GM12878 (cell line): ENCODE results near the gene DENND1A.

Experiments
- CHD1 ChIP-seq: IDR thresholded peaks from 2 replicates; pipeline ENCODE4 v1.6.1; 2012; ENCODE audit warnings: low read depth, low read length, improper control_type of control experiment
- ETV6 ChIP-seq, 2 experiments: fragments of 450-650 bp in 1 of 2; IDR thresholded peaks in 1 of 2; conservative IDR thresholded peaks in 1 of 2; 2 replicates each; pipeline ENCODE4 v1.6.1; 2014; ENCODE audit warnings: antibody characterized with exemption in 1 of 2, borderline replicate concordance in 1 of 2, low read depth in 1 of 2, mild to moderate bottlenecking in 1 of 2, moderate library complexity in 1 of 2
- KAT2A ChIP-seq: conservative IDR thresholded peaks from 2 replicates; pipeline ENCODE4 v1.6.1; 2011; ENCODE audit warnings: low read depth, low read length; ENCODE audit not compliant: control insufficient read depth
- MXI1 ChIP-seq: fragments of 150-350 bp; IDR thresholded peaks from 2 replicates; pipeline ENCODE4 v1.6.1; 2011; ENCODE audit warnings: low read depth, mild to moderate bottlenecking, inconsistent platforms, low read length, improper control_type of control experiment
- NRF1 ChIP-seq: conservative IDR thresholded peaks from 2 replicates; pipeline ENCODE4 v1.6.1; 2011; ENCODE audit warnings: mild to moderate bottlenecking, low read depth, low read length, improper control_type of control experiment
- PML ChIP-seq: IDR thresholded peaks from 2 replicates; pipeline ENCODE4 v1.6.1; 2012; ENCODE audit warnings: low read length, inconsistent platforms
- POLR2A ChIP-seq: IDR thresholded peaks from 2 replicates; pipeline ENCODE4 v1.6.1; 2011; ENCODE audit warnings: low read depth, mild to moderate bottlenecking, low read length
- POLR2AphosphoS2 ChIP-seq: IDR thresholded peaks from 2 replicates; pipeline ENCODE4 v1.6.1; 2011; ENCODE audit warnings: low read depth, mild to moderate bottlenecking, low read length, improper control_type of control experiment, moderate library complexity
- RFX5 ChIP-seq: IDR thresholded peaks from 2 replicates; pipeline ENCODE4 v1.6.1; 2011; ENCODE audit warnings: low read depth, low read length, improper control_type of control experiment
- SIN3A ChIP-seq: IDR thresholded peaks from 2 replicates; pipeline ENCODE4 v1.6.1; 2012; ENCODE audit warnings: low read depth, low read length, improper control_type of control experiment
- TF ChIP-seq, protein P1 (sequence below), 3 experiments: IDR thresholded peaks in 2 of 3; conservative IDR thresholded peaks in 1 of 3; 2 replicates each; pipeline ENCODE4 v1.5.1; 2011; ENCODE audit warnings: low read depth in 3 of 3, low read length in 3 of 3, mild to moderate bottlenecking in 3 of 3, control low read depth in 2 of 3, moderate library complexity in 2 of 3, inconsistent platforms in 1 of 3, mixed read lengths in 1 of 3; ENCODE audit not compliant: control insufficient read depth in 2 of 3, insufficient read depth in 1 of 3; ENCODE audit errors: extremely low read depth in 1 of 3
- TF ChIP-seq, protein P2 (sequence below): fragments of 450-650 bp; IDR thresholded peaks from 2 replicates; pipeline ENCODE4 v1.6.1; 2018; ENCODE audit warnings: borderline replicate concordance, mild to moderate bottlenecking; ENCODE audit not compliant: partially characterized antibody

DNA sequence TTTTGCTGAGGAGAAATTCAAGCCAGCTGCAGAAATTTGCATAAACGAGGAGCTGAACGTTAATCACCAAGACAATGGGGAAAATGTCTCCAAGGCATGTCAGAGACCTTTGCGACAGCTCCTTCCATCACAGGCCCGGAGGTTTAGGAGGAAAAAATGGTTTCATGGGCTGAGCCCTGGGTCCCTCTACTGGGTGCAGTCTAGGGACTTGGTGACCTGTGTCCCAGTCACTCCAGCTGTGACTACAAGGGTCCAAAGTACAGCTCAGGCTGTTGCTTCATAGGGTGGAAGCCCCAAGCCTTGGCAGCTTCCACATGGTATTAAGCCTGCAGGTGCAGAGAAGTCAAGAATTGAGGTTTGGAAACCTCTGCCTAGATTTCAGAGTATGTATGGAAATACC lies 207.5 kb downstream of the DENND1A start:
- TF ChIP-seq POLR2AphosphoS2: no peak
- TF ChIP-seq POLR2A: no peak
- TF ChIP-seq ETV6 (conservative IDR thresholded peaks at IDR 0.05 in 1 of 2, IDR thresholded peaks at IDR 0.05 in 1 of 2; ENCODE audit: borderline replicate concordance in 1 of 2, low read depth in 1 of 2): no peak
- no peak for TF ChIP-seq MXI1
- TF ChIP-seq CHD1: no peak
- no peak for TF ChIP-seq SIN3A
- TF ChIP-seq, protein P1, sequence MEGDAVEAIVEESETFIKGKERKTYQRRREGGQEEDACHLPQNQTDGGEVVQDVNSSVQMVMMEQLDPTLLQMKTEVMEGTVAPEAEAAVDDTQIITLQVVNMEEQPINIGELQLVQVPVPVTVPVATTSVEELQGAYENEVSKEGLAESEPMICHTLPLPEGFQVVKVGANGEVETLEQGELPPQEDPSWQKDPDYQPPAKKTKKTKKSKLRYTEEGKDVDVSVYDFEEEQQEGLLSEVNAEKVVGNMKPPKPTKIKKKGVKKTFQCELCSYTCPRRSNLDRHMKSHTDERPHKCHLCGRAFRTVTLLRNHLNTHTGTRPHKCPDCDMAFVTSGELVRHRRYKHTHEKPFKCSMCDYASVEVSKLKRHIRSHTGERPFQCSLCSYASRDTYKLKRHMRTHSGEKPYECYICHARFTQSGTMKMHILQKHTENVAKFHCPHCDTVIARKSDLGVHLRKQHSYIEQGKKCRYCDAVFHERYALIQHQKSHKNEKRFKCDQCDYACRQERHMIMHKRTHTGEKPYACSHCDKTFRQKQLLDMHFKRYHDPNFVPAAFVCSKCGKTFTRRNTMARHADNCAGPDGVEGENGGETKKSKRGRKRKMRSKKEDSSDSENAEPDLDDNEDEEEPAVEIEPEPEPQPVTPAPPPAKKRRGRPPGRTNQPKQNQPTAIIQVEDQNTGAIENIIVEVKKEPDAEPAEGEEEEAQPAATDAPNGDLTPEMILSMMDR (IDR thresholded peaks at IDR 0.05 in 2 of 3, conservative IDR thresholded peaks at IDR 0.05 in 1 of 3; ENCODE audit: control insufficient read depth in 2 of 3, extremely low read depth in 1 of 3, insufficient read depth in 1 of 3, low read depth in 3 of 3, low read length in 3 of 3): no peak
- no peak for TF ChIP-seq NRF1
- no peak for TF ChIP-seq PML
- no peak for TF ChIP-seq RFX5
- TF ChIP-seq, protein P2, sequence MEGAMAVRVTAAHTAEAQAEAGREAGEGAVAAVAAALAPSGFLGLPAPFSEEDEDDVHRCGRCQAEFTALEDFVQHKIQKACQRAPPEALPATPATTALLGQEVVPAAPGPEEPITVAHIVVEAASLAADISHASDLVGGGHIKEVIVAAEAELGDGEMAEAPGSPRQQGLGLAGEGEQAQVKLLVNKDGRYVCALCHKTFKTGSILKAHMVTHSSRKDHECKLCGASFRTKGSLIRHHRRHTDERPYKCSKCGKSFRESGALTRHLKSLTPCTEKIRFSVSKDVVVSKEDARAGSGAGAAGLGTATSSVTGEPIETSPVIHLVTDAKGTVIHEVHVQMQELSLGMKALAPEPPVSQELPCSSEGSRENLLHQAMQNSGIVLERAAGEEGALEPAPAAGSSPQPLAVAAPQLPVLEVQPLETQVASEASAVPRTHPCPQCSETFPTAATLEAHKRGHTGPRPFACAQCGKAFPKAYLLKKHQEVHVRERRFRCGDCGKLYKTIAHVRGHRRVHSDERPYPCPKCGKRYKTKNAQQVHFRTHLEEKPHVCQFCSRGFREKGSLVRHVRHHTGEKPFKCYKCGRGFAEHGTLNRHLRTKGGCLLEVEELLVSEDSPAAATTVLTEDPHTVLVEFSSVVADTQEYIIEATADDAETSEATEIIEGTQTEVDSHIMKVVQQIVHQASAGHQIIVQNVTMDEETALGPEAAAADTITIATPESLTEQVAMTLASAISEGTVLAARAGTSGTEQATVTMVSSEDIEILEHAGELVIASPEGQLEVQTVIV: no peak
- TF ChIP-seq KAT2A: no peak
